DOHH2 (cell line): ENCODE data around the gene ZNF793.

Source experiments
- H3F3A ChIP-seq: fragments of 200-600 bp; sonication (generic), shearing (Covaris generic); 2 replicates; pipeline ENCODE4 v1.6.0; 2016; ENCODE audit warnings: antibody characterized with exemption, mild to moderate bottlenecking; ENCODE audit not compliant: control insufficient read depth, insufficient read depth
- H3K27ac ChIP-seq: fragments of 200-600 bp; sonication (generic); 2 replicates; pipeline ENCODE4 v1.5.1; 2014; ENCODE audit warnings: low read depth, mild to moderate bottlenecking, low read length, moderate library complexity
- H3K27me3 ChIP-seq: fragments of 200-600 bp; sonication (generic); 2 replicates; pipeline ENCODE4 v1.6.1; 2014; ENCODE audit warnings: mild to moderate bottlenecking, low read length, mixed read lengths; ENCODE audit not compliant: control insufficient read depth
- H3K36me3 ChIP-seq: fragments of 200-600 bp; sonication (generic); 2 replicates; pipeline ENCODE4 v1.6.1; 2014; ENCODE audit warnings: mild to moderate bottlenecking, low read length, moderate library complexity, mixed read lengths; ENCODE audit not compliant: control insufficient read depth
- H3K4me1 ChIP-seq: fragments of 200-600 bp; sonication (generic); 2 replicates; pipeline ENCODE4 v1.6.1; 2014; ENCODE audit warnings: mild to moderate bottlenecking, low read length, mixed read lengths; ENCODE audit not compliant: control insufficient read depth
- H3K4me2 ChIP-seq: fragments of 200-600 bp; sonication (generic); 2 replicates; pipeline ENCODE4 v1.6.0; 2014; ENCODE audit warnings: mild to moderate bottlenecking, low read length, moderate library complexity
- H3K4me3 ChIP-seq: fragments of 200-600 bp; sonication (generic); 2 replicates; pipeline ENCODE4 v1.5.1; 2014; ENCODE audit warnings: mild to moderate bottlenecking, low read length, mixed read lengths
- H3K79me2 ChIP-seq: fragments of 200-600 bp; sonication (generic); 2 replicates; pipeline ENCODE4 v1.6.1; 2014; ENCODE audit warnings: mild to moderate bottlenecking, low read length, mixed read lengths; ENCODE audit not compliant: control insufficient read depth
- H3K9me2 ChIP-seq: fragments of 200-600 bp; sonication (generic); replicated peaks from 2 replicates; pipeline ENCODE4 v1.6.1; 2014; ENCODE audit warnings: mild to moderate bottlenecking, low read length, mixed read lengths; ENCODE audit not compliant: control insufficient read depth
- H3K9me3 ChIP-seq: fragments of 200-600 bp; sonication (generic); 2 replicates; pipeline ENCODE4 v1.6.1; 2014; ENCODE audit warnings: antibody characterized with exemption, low read length, mixed read lengths; ENCODE audit not compliant: control insufficient read depth, insufficient read depth
- H4K20me1 ChIP-seq: fragments of 200-600 bp; sonication (generic); 2 replicates; pipeline ENCODE4 v1.6.0; 2014; ENCODE audit warnings: low read depth, mild to moderate bottlenecking, antibody characterized with exemption, low read length, moderate library complexity; ENCODE audit not compliant: control insufficient read depth, insufficient read depth
- EZH2phosphoT487 ChIP-seq: fragments of 200-600 bp; sonication (generic); IDR thresholded peaks from 2 replicates; pipeline ENCODE4 v1.6.1; 2017; ENCODE audit warnings: borderline replicate concordance, mild to moderate bottlenecking, antibody characterized with exemption, low read length, moderate library complexity, mixed read lengths
- TF ChIP-seq, protein P1 (sequence below): fragments of 200-600 bp; sonication (generic); IDR thresholded peaks from one replicate; pipeline ENCODE4 v1.5.1; 2014; ENCODE audit warnings: antibody characterized with exemption, mild to moderate bottlenecking, low read depth, low read length; ENCODE audit not compliant: poor library complexity, severe bottlenecking

The ZNF793 gene

DNA sequence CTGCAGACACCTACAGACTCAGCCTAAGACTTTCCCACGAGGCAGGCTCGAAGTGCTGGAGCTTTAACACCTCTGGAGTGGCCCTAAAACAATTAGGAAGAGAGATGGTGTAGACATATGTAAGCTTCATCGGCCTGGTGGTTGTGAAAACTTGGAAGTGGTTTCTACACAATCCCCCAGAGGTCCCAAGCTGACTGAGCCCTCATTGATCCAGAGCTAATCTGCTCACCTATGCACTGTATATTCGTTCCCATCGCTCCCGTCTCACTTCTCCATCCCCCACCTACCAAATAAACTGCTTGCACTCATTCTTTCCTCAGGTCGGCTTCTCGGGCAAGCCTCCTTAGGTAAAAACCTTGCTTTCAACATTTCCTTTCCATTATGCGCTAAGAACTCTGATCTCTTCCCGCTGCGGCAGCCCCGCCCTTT is 767 bp upstream of the ZNF793 start:
- Histone ChIP-seq H3K9me2 (no peaks in the 10 kb centered on the region), H3K36me3 (no peaks in the 10 kb centered on the region), H3K4me2 (peak overlapping the region; percentile 58), H3K4me3 (peak overlapping the region; percentile 68), H3K79me2 (no peaks in the 10 kb centered on the region), H3K27me3 (0 out of 2 replicates have a peak, but pooled peaks cover 2% of the 10 kb centered on the region), H3K27ac (no peak overlapping the region), H3K9me3 (peaks cover 32% of the 10 kb centered on the region), H3K4me1 (peaks cover 8% of the 10 kb centered on the region), H4K20me1 (no peaks in the 10 kb centered on the region), H3F3A (no peaks in the 10 kb centered on the region)
- TF ChIP-seq EZH2phosphoT487 = no peak
- TF ChIP-seq, protein P1, sequence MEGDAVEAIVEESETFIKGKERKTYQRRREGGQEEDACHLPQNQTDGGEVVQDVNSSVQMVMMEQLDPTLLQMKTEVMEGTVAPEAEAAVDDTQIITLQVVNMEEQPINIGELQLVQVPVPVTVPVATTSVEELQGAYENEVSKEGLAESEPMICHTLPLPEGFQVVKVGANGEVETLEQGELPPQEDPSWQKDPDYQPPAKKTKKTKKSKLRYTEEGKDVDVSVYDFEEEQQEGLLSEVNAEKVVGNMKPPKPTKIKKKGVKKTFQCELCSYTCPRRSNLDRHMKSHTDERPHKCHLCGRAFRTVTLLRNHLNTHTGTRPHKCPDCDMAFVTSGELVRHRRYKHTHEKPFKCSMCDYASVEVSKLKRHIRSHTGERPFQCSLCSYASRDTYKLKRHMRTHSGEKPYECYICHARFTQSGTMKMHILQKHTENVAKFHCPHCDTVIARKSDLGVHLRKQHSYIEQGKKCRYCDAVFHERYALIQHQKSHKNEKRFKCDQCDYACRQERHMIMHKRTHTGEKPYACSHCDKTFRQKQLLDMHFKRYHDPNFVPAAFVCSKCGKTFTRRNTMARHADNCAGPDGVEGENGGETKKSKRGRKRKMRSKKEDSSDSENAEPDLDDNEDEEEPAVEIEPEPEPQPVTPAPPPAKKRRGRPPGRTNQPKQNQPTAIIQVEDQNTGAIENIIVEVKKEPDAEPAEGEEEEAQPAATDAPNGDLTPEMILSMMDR = no peak

DNA sequence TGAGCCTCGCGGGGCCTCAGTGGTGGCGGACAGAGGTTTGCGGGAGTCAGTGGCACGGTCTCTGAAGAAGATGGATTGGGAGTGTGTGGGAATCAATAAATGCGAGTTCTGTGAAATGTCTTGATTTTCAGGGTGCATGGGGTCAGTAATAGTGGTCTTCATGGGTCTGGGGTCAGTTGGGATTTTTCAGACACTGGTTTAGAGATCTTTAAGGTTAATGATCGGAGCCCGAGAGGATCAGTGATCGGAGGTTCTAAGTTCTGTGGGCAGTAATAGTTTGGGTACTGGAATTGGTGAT is 377 bp downstream of the ZNF793 start:
- peaks cover 32% of the 10 kb centered on the region for H3K9me3 ChIP-seq
- no peaks in the 10 kb centered on the region for H3K9me2 ChIP-seq
- 0 out of 2 replicates have a peak, but pooled peaks cover 2% of the 10 kb centered on the region for H3K27me3 ChIP-seq
- H3K79me2 ChIP-seq = no peaks in the 10 kb centered on the region
- no peaks in the 10 kb centered on the region for H3K36me3 ChIP-seq
- peaks cover 8% of the 10 kb centered on the region for H3K4me1 ChIP-seq
- peak overlapping the region; percentile 58 for H3K4me2 ChIP-seq
- H4K20me1 ChIP-seq = no peaks in the 10 kb centered on the region
- no peak overlapping the region for H3K27ac ChIP-seq
- no peaks in the 10 kb centered on the region for H3F3A ChIP-seq
- no peak for TF ChIP-seq EZH2phosphoT487
- TF ChIP-seq, protein P1 = no peak
- peak overlapping the region; percentile 68 for H3K4me3 ChIP-seq

DNA sequence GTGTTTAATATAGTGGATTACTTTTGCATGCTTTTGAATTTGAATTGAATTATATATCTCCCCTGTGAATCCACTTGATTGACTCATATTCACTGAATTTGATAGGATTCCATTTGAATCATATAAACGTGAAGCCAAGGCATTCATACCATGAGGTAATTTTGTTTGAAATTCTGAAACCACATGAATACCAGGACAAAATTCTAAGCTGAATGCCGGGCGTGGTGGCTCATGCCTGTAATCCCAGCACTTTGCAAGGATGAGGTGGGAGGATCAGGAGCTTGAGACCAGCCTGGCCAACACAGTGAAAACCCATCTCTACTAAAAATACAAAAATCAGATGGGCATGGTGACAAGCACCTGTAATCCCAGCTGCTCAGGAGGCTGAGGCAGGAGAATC is 4.4 kb downstream of the ZNF793 start:
- no peaks in the 10 kb centered on the region for H3F3A ChIP-seq
- H3K79me2 ChIP-seq = no peaks in the 10 kb centered on the region
- 0 out of 2 replicates have a peak, but pooled peaks cover 2% of the 10 kb centered on the region for H3K27me3 ChIP-seq
- no peaks in the 10 kb centered on the region for H3K36me3 ChIP-seq
- H3K4me2 ChIP-seq = no peak overlapping the region
- H3K9me2 ChIP-seq = no peaks in the 10 kb centered on the region
- H3K27ac ChIP-seq = no peak overlapping the region
- H3K4me3 ChIP-seq = no peak overlapping the region
- TF ChIP-seq EZH2phosphoT487 = no peak
- TF ChIP-seq, protein P1 = no peak
- no peaks in the 10 kb centered on the region for H4K20me1 ChIP-seq
- H3K9me3 ChIP-seq = peaks cover 20% of the 10 kb centered on the region
- peaks cover 5% of the 10 kb centered on the region for H3K4me1 ChIP-seq

DNA sequence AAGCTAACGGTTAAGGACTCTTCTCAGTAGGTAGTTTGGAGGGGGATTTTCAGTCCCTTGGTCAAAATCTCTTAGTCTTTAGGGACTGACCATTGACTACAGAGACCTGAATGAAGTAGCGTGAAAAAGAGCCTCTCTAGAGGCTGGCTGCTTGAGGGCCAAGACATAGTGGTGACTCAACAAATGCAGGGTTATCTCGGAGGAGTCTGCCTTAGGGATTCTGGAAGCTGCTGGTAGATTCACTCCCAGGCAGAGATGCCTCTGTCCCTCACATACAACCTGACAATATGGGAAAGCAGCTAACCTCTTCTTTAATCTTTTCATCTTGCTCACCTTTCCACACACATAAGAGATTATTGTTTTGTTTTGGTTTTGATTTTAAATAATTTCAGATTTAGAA is 5.1 kb downstream of the ZNF793 start:
- Histone ChIP-seq H3K27me3 (0 out of 2 replicates have a peak, but pooled peaks cover 2% of the 10 kb centered on the region), H3K9me2 (no peaks in the 10 kb centered on the region), H3F3A (no peaks in the 10 kb centered on the region), H3K36me3 (no peaks in the 10 kb centered on the region), H3K4me1 (peaks cover 2% of the 10 kb centered on the region; the same call in 1 of the 2 replicates), H3K79me2 (no peaks in the 10 kb centered on the region), H3K9me3 (peaks cover 14% of the 10 kb centered on the region), H3K4me2 (no peak overlapping the region), H3K27ac (no peak overlapping the region), H3K4me3 (no peak overlapping the region), H4K20me1 (no peaks in the 10 kb centered on the region)
- TF ChIP-seq, protein P1 = no peak
- no peak for TF ChIP-seq EZH2phosphoT487
